Measurements from ENCODE around the gene FECH. TPM values are rescaled to one million over a fixed set of nuclear protein-coding genes. Genes with fewer than 3 reads are reported as not detected.

FECH gene
- total RNA-seq, 1 experiment from 2014 or later = 16.6 TPM

GRCh38 chr18:57569133-57569532, 17.4 kb downstream of the FECH start:
- ChIA-PET POLR2A (no interaction called here), CTCF (no interaction called here)
- ATAC-seq (no peak), DNase-seq (ENCODE audit: low spot score) (no peak)
- Mint-ChIP-seq H3K4me3 (no peak overlapping the region), H3K4me1 (no peaks in the 10 kb centered on the region), H3K36me3 (peaks cover 22% of the 10 kb centered on the region), H3K27me3 (ENCODE audit: low read depth) (no peaks in the 10 kb centered on the region), H3K9me3 (no peaks in the 10 kb centered on the region), H3K27ac (no peak overlapping the region)
- TF ChIP-seq NFATC4 (CRISPR knock-in tag; IDR thresholded peaks at IDR 0.05) (no peak), TEAD4 (CRISPR knock-in tag; IDR thresholded peaks at IDR 0.05) (no peak), ETV6 (CRISPR knock-in tag; IDR thresholded peaks at IDR 0.05) (no peak), ARID4B (CRISPR knock-in tag; IDR thresholded peaks at IDR 0.05; ENCODE audit: borderline replicate concordance) (no peak), FOXK1 (CRISPR knock-in tag; IDR thresholded peaks at IDR 0.05) (no peak), TEAD1 (CRISPR knock-in tag; IDR thresholded peaks at IDR 0.05) (no peak), ZMAT4 (CRISPR knock-in tag; IDR thresholded peaks at IDR 0.05) (no peak), SMAD4 (CRISPR knock-in tag; IDR thresholded peaks at IDR 0.05) (no peak), IRF2 (CRISPR knock-in tag; IDR thresholded peaks at IDR 0.05; ENCODE audit: borderline replicate concordance, low read depth) (no peak), ELF4 (CRISPR knock-in tag; IDR thresholded peaks at IDR 0.05; ENCODE audit: low read depth) (no peak), CREB1 (CRISPR knock-in tag; IDR thresholded peaks at IDR 0.05) (no peak), ZNF138 (CRISPR knock-in tag; conservative IDR thresholded peaks at IDR 0.05) (no peak), PRDM15 (CRISPR knock-in tag; IDR thresholded peaks at IDR 0.05) (no peak), ZNF532 (CRISPR knock-in tag; IDR thresholded peaks at IDR 0.05; ENCODE audit: borderline replicate concordance) (no peak), TCF7 (CRISPR knock-in tag; IDR thresholded peaks at IDR 0.05; ENCODE audit: low read depth) (no peak), ZNF317 (CRISPR knock-in tag; IDR thresholded peaks at IDR 0.05; ENCODE audit: borderline replicate concordance, low read depth) (no peak), ZNF263 (CRISPR knock-in tag; IDR thresholded peaks at IDR 0.05; ENCODE audit: low read depth) (no peak)
